WTC11 (cell line): ENCODE data around the gene DNAAF2. TPM values are rescaled to one million over a fixed set of nuclear protein-coding genes. Genes with fewer than 3 reads are reported as not detected.
"Not testable (repeated sequence)": the region's sequence is repeated elsewhere in the genome, so short reads cannot be mapped to it uniquely, and the experiment has no call there.

Source experiments
- ATAC-seq: fragments of 200-7000 bp; cut with Tn5 transposase; 2 replicates; pipeline ENCODE4 v1.10.0; 2021; ENCODE audit warnings: mild to moderate bottlenecking, moderate library complexity
- CTCF ChIA-PET: fragments of 300-600 bp; sonication (Branson Sonifier 250); formaldehyde crosslinking; loops from one replicate; lab custom pipeline; 2021; ENCODE audit warnings: antibody characterized with exemption; lab: Charles Lee
- POLR2A ChIA-PET: fragments of 350-600 bp; sonication (Branson Sonifier 250); formaldehyde crosslinking; loops from one replicate; lab custom pipeline; 2021; ENCODE audit warnings: antibody characterized with exemption; lab: Charles Lee
- DNase-seq: peaks from one replicate; pipeline ENCODE4 v3.0.0; 2021; ENCODE audit warnings: low spot score
- H3K27ac Mint-ChIP-seq: 2 replicates; pipeline ENCODE4 v1.8.0; 2021; ENCODE audit warnings: mixed read lengths
- H3K27me3 Mint-ChIP-seq: 2 replicates; pipeline ENCODE4 v1.8.0; 2021; ENCODE audit warnings: low read depth, mild to moderate bottlenecking, moderate library complexity, mixed read lengths
- H3K36me3 Mint-ChIP-seq: 2 replicates; pipeline ENCODE4 v1.8.0; 2021; ENCODE audit warnings: mixed read lengths
- H3K4me1 Mint-ChIP-seq: 2 replicates; pipeline ENCODE4 v1.8.0; 2022; ENCODE audit warnings: mixed read lengths
- H3K4me3 Mint-ChIP-seq: 2 replicates; pipeline ENCODE4 v1.8.0; 2021; ENCODE audit warnings: mild to moderate bottlenecking, moderate library complexity, mixed read lengths
- H3K9me3 Mint-ChIP-seq: 2 replicates; pipeline ENCODE4 v1.8.0; 2021; ENCODE audit warnings: mixed read lengths
- ATF1 ChIP-seq: sonication (generic); formaldehyde crosslinking; IDR thresholded peaks from 2 replicates; pipeline ENCODE4 v1.8.1; 2023; ENCODE audit warnings: mild to moderate bottlenecking, moderate library complexity, missing genetic modification reagents
- ATF2 ChIP-seq: sonication (generic); formaldehyde crosslinking; IDR thresholded peaks from 2 replicates; pipeline ENCODE4 v1.8.1; 2022; ENCODE audit warnings: low read depth, missing genetic modification reagents, borderline replicate concordance
- CBFB ChIP-seq: sonication (generic); formaldehyde crosslinking; IDR thresholded peaks from 2 replicates; pipeline ENCODE4 v1.8.1; 2022; ENCODE audit warnings: mild to moderate bottlenecking, low read depth, missing genetic modification reagents
- FOXP1 ChIP-seq: sonication (generic); formaldehyde crosslinking; IDR thresholded peaks from 2 replicates; pipeline ENCODE4 v1.8.0; 2022; ENCODE audit warnings: missing genetic modification reagents, mild to moderate bottlenecking, moderate library complexity, borderline replicate concordance
- GABPB1 ChIP-seq: sonication (generic); formaldehyde crosslinking; IDR thresholded peaks from 2 replicates; pipeline ENCODE4 v1.8.1; 2023; ENCODE audit warnings: mild to moderate bottlenecking, missing genetic modification reagents
- GRHL2 ChIP-seq: fragments of 250-450 bp; sonication (Bioruptor Pico); IDR thresholded peaks from 2 replicates; pipeline ENCODE4 v1.8.0; 2022; ENCODE audit warnings: mild to moderate bottlenecking, moderate library complexity; ENCODE audit not compliant: insufficient replicate concordance, severe bottlenecking
- IRF2 ChIP-seq: sonication (generic); formaldehyde crosslinking; IDR thresholded peaks from 2 replicates; pipeline ENCODE4 v1.8.0; 2022; ENCODE audit warnings: low read depth, missing genetic modification reagents, borderline replicate concordance
- MYBL2 ChIP-seq: sonication (generic); formaldehyde crosslinking; IDR thresholded peaks from 2 replicates; pipeline ENCODE4 v1.8.1; 2023; ENCODE audit warnings: mild to moderate bottlenecking, moderate library complexity, missing genetic modification reagents
- RELA ChIP-seq: sonication (generic); formaldehyde crosslinking; IDR thresholded peaks from 2 replicates; pipeline ENCODE4 v1.8.1; 2022; ENCODE audit warnings: missing genetic modification reagents, mild to moderate bottlenecking, borderline replicate concordance
- SP1 ChIP-seq: sonication (generic); formaldehyde crosslinking; conservative IDR thresholded peaks from 2 replicates; pipeline ENCODE4 v1.8.1; 2022; ENCODE audit warnings: missing genetic modification reagents
- TEAD1 ChIP-seq: sonication (generic); formaldehyde crosslinking; IDR thresholded peaks from 2 replicates; pipeline ENCODE4 v1.8.0; 2022; ENCODE audit warnings: mild to moderate bottlenecking, missing genetic modification reagents
- ZBTB21 ChIP-seq: sonication (generic); formaldehyde crosslinking; IDR thresholded peaks from 2 replicates; pipeline ENCODE4 v1.8.1; 2023; ENCODE audit warnings: mild to moderate bottlenecking, missing genetic modification reagents, borderline replicate concordance
- ZNF281 ChIP-seq: sonication (generic); formaldehyde crosslinking; IDR thresholded peaks from 2 replicates; pipeline ENCODE4 v1.8.0; 2023; ENCODE audit warnings: mild to moderate bottlenecking, missing genetic modification reagents
- ZNF317 ChIP-seq: sonication (generic); formaldehyde crosslinking; IDR thresholded peaks from 2 replicates; pipeline ENCODE4 v1.8.1; 2023; ENCODE audit warnings: low read depth, mild to moderate bottlenecking, moderate library complexity, missing genetic modification reagents, borderline replicate concordance
- ZNF532 ChIP-seq: fragments of 250-450 bp; sonication (Bioruptor Pico); IDR thresholded peaks from 2 replicates; pipeline ENCODE4 v1.9.0; 2021; ENCODE audit warnings: mild to moderate bottlenecking, borderline replicate concordance
- ZNF671 ChIP-seq: fragments of 250-450 bp; sonication (Bioruptor Pico); IDR thresholded peaks from 2 replicates; pipeline ENCODE4 v1.8.0; 2021; ENCODE audit warnings: mild to moderate bottlenecking
- total RNA-seq: library from RNA; stranded (reverse); gene quantifications from 3 replicates; pipeline ENCODE4 v1.2.3, GENCODE V29; 2021
- TF ChIP-seq, protein P1 (sequence below): sonication (generic); formaldehyde crosslinking; IDR thresholded peaks from 2 replicates; pipeline ENCODE4 v1.8.0; 2022; ENCODE audit warnings: mild to moderate bottlenecking, missing genetic modification reagents

The DNAAF2 gene
- total RNA-seq, 1 experiment from 2014 or later: 19.9 TPM

GRCh38 chr14:49673586-49673985 lies 38.5 kb upstream of the DNAAF2 start:
- H3K4me3 Mint-ChIP-seq: no peak overlapping the region
- no peaks in the 10 kb centered on the region for H3K9me3 Mint-ChIP-seq
- no peaks in the 10 kb centered on the region for H3K4me1 Mint-ChIP-seq
- DNase-seq: no peak
- H3K27ac Mint-ChIP-seq: no peak overlapping the region
- ChIA-PET POLR2A (no interaction called here), CTCF (no interaction called here)
- H3K27me3 Mint-ChIP-seq: no peaks in the 10 kb centered on the region
- TF ChIP-seq ATF2 (CRISPR knock-in tag) (no peak), ZNF671 (CRISPR knock-in tag) (no peak), CBFB (no peak), ZBTB21 (CRISPR knock-in tag) (no peak), FOXP1 (CRISPR knock-in tag) (no peak), GRHL2 (CRISPR knock-in tag) (no peak), RELA (CRISPR knock-in tag) (no peak), TEAD1 (CRISPR knock-in tag) (no peak)
- TF ChIP-seq, protein P1, sequence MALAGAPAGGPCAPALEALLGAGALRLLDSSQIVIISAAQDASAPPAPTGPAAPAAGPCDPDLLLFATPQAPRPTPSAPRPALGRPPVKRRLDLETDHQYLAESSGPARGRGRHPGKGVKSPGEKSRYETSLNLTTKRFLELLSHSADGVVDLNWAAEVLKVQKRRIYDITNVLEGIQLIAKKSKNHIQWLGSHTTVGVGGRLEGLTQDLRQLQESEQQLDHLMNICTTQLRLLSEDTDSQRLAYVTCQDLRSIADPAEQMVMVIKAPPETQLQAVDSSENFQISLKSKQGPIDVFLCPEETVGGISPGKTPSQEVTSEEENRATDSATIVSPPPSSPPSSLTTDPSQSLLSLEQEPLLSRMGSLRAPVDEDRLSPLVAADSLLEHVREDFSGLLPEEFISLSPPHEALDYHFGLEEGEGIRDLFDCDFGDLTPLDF: no peak
- ATAC-seq: no peak
- peaks cover 55% of the 10 kb centered on the region for H3K36me3 Mint-ChIP-seq

- Mint-ChIP-seq H3K36me3 (peaks cover 43% of the 10 kb centered on the region), H3K4me3 (no peak overlapping the region), H3K9me3 (no peaks in the 10 kb centered on the region), H3K27me3 (no peaks in the 10 kb centered on the region), H3K27ac (no peak overlapping the region), H3K4me1 (no peaks in the 10 kb centered on the region)
- TF ChIP-seq ATF1: no peak
- no peak for TF ChIP-seq SP1 (CRISPR knock-in tag)
- CTCF ChIA-PET: no interaction called here
- ATAC-seq (no peak), DNase-seq (no peak)
- POLR2A ChIA-PET: no interaction called here
These were observed 35.4 kb upstream of the DNAAF2 start for GRCh38 chr14:49670475-49670874.

- POLR2A ChIA-PET: no interaction called here
- peaks cover 6% of the 10 kb centered on the region for H3K36me3 Mint-ChIP-seq
- no peaks in the 10 kb centered on the region for H3K27me3 Mint-ChIP-seq
- no peak for ATAC-seq
- H3K4me1 Mint-ChIP-seq: no peaks in the 10 kb centered on the region
- no peak for DNase-seq
- no peak overlapping the region for H3K4me3 Mint-ChIP-seq
- TF ChIP-seq ATF1: no peak
- TF ChIP-seq ZNF317: no peak
- no peak for TF ChIP-seq ZNF281 (CRISPR knock-in tag)
- TF ChIP-seq ZBTB21 (CRISPR knock-in tag): no peak
- TF ChIP-seq GABPB1: 0 out of 2 replicates have a peak, but pooled peaks have one; percentile 25
- TF ChIP-seq IRF2 (CRISPR knock-in tag): no peak
- TF ChIP-seq MYBL2 (CRISPR knock-in tag): no peak
- no peak for TF ChIP-seq ZNF532 (CRISPR knock-in tag)
- H3K9me3 Mint-ChIP-seq: no peaks in the 10 kb centered on the region
- CTCF ChIA-PET: no interaction called here
- H3K27ac Mint-ChIP-seq: no peak overlapping the region
These were observed 24.7 kb upstream of the DNAAF2 start for GRCh38 chr14:49659526-49660455.

DNA sequence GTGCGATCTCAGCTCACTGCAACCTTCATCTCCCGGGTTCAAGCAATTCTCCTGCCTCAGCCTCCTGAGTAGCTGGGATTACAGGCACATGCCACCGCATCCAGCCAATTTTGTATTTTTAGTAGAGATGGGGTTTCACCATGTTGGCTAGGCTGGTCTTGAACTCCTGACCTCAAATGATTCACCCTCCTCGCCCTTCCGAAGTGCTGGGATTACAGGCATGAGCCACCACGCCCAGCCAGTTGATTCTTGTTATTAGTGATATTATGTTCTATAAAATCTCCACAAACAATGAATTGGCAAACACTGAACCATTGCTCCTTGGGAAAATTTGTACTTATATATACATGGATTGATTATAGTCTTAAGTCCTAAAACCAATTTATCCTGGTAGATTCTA lies 22.5 kb upstream of the DNAAF2 start:
- CTCF ChIA-PET, H3K9me3 Mint-ChIP-seq, DNase-seq, POLR2A ChIA-PET, H3K4me3 Mint-ChIP-seq, H3K4me1 Mint-ChIP-seq, ATAC-seq, H3K27me3 Mint-ChIP-seq, H3K36me3 Mint-ChIP-seq, H3K27ac Mint-ChIP-seq: not testable (repeated sequence)
